Fibroblast of mammary gland (primary cell): ENCODE results near the gene RAB3GAP1.

ENCODE experiments used
- DNase-seq: peaks from one replicate; pipeline ENCODE4 v3.0.0-alpha.2; 2010; ENCODE audit warnings: low read depth
- H3K4me3 ChIP-seq: 2 replicates; pipeline ENCODE4 v1.5.1; 2011; ENCODE audit warnings: low read depth, mild to moderate bottlenecking, low read length, moderate library complexity; ENCODE audit not compliant: control insufficient read depth
- CTCF ChIP-seq: conservative IDR thresholded peaks from 2 replicates; pipeline ENCODE4 v1.5.1; 2011; ENCODE audit warnings: low read depth, low read length, inconsistent platforms; ENCODE audit not compliant: control insufficient read depth, insufficient read depth

Gene RAB3GAP1

GRCh38 chr2:135037831-135038230 is 14.3 kb upstream of the RAB3GAP1 start:
- TF ChIP-seq CTCF, result no peak
- no peak for DNase-seq
- H3K4me3 ChIP-seq, result no peak overlapping the region

GRCh38 chr2:135043345-135043744 is 8.7 kb upstream of the RAB3GAP1 start:
- H3K4me3 ChIP-seq, result no peak overlapping the region
- peak; percentile 58 for TF ChIP-seq CTCF
- DNase-seq, result no peak

- H3K4me3 ChIP-seq, result no peak within 1 kb of the TSS
- no peak for DNase-seq
- TF ChIP-seq CTCF, result no peak
These were observed 4.8 kb upstream of the RAB3GAP1 start, which contains the start of gene MAP3K19 for GRCh38 chr2:135047300-135047699. TSS of gene MAP3K19 (minus strand) at chr2:135047447. CDS start at chr2:135024647, 22,800 bp downstream.

DNA sequence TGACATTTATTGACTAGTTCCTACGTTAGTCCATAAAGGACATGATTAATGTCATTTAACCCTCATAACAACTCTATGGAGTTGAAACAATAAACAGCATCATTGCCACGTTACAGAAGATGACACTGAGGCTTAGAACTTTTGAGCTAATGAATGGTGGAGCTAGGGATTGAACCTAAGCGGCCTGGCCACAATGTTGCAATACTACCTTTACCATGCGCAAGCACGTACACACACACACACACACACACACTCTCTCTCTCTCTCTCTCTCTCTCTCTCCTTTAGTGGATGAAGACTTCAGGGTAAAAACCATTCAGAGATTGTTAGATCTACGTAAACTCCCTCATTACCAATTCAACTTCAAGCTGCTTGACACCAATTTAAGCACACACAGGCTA is 4.0 kb upstream of the RAB3GAP1 start:
- DNase-seq, result no peak
- no peak for TF ChIP-seq CTCF
- no peak overlapping the region for H3K4me3 ChIP-seq

GRCh38 chr2:135050132-135050531 is 2.0 kb upstream of the RAB3GAP1 start:
- no peak overlapping the region for H3K4me3 ChIP-seq
- DNase-seq, result no peak
- no peak for TF ChIP-seq CTCF

- TF ChIP-seq CTCF, result no peak
These were observed 1.4 kb upstream of the RAB3GAP1 start for GRCh38 chr2:135050684-135051083.

GRCh38 chr2:135052997-135053474 is 944 bp downstream of the RAB3GAP1 start:
- no peak for DNase-seq
- H3K4me3 ChIP-seq, result peak overlapping the region; percentile 98
- TF ChIP-seq CTCF, result no peak

More at GRCh38 chr2:135050684-135051083, 1.4 kb upstream of the RAB3GAP1 start:
- H3K4me3 ChIP-seq, result no peak overlapping the region
- no peak for DNase-seq
